HG03575 (cell line): ENCODE data around the gene TRPV5.

ENCODE experiments used
- ATAC-seq: cut with Tn5 transposase; IDR thresholded peaks from one replicate; pipeline ENCODE4 v1.9.1; 2021; ENCODE audit not compliant: unreplicated experiment, insufficient number of reproducible peaks, low FRiP score; ENCODE audit errors: extremely low read depth

Gene TRPV5

GRCh38 chr7:142865766-142866165, 67.8 kb downstream of the TRPV5 start:
- no peak for ATAC-seq

DNA sequence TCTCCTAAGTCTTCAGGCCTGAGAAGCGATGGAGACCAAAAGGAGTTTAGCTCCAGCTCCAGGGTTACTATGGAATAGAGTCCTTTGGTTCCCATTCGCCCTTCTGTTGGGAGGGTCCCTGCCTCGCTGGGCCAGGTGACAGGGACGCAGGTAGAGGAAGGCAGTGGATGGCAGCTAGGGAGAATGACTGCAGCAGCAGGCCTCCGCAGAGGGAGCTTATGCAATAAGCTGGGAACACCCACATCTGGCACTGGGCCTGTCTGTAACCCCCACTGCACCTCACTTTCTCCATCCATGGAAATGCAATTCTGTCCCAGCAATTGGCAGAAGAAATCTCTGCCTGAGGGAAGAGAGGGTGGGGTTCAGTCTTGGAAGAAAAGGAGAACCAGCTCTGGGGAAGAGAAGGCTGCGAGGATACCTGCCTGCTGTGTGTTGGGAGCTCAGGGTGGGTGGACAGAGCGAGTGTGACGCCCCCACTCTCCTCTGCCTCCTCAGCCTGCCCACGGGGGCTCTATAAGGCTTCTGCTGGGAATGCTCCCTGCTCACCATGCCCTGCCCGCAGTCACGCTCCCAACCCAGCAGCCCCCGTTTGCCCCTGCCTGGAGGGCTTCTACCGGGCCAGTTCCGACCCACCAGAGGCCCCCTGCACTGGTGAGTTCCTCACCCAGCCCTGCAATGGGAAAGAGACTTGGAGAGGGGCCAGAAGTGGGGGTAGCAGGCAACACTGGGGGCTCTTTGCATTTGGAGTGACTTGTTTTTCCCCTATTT, 68.4 kb downstream of the TRPV5 start:
- ATAC-seq: no peak

DNA sequence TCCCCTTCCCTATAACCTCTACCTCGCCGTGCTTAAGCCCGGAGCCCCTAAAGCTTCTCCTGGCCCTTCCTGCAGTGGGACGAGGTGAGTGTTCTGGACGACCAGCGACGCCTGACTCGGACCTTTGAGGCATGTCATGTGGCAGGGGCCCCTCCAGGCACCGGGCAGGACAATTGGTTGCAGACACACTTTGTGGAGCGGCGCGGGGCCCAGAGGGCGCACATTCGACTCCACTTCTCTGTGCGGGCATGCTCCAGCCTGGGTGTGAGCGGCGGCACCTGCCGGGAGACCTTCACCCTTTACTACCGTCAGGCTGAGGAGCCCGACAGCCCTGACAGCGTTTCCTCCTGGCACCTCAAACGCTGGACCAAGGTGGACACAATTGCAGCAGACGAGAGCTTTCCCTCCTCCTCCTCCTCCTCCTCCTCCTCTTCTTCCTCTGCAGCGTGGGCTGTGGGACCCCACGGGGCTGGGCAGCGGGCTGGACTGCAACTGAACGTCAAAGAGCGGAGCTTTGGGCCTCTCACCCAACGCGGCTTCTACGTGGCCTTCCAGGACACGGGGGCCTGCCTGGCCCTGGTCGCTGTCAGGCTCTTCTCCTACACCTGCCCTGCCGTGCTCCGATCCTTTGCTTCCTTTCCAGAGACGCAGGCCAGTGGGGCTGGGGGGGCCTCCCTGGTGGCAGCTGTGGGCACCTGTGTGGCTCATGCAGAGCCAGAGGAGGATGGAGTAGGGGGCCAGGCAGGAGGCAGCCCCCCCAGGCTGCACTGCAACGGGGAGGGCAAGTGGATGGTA, 69.5 kb downstream of the TRPV5 start:
- ATAC-seq: no peak

DNA sequence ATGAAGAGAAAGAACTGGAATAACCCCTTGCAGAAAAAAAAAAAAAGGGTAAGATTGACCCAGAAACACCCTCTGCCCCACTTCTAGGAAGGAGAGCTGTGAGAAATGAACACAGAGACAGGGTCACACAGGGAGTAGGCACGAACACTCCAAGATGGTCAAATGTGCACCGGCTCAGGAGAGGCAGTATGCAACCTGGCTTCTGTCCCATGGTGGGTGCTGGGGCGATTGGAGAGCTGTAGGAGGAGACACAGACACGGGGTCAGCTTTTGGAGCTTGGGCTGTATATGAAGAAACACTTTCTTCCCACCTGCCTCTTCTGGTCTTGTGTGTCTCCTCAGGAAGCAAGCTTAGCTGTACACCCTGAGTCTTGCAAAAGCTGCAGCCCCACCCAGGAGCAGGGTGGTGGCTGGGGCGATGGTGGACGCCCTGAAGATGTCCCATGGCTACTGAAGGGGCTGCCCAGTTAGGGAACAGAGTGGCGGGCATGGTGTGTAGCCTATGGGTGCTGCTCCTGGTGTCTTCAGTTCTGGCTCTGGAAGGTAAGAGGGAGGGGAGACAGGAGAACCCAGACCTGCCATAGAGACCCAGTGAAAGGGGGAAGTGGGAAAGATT, 70.7 kb downstream of the TRPV5 start:
- no peak for ATAC-seq

GRCh38 chr7:142862351-142862750, 71.2 kb downstream of the TRPV5 start:
- no peak for ATAC-seq

DNA sequence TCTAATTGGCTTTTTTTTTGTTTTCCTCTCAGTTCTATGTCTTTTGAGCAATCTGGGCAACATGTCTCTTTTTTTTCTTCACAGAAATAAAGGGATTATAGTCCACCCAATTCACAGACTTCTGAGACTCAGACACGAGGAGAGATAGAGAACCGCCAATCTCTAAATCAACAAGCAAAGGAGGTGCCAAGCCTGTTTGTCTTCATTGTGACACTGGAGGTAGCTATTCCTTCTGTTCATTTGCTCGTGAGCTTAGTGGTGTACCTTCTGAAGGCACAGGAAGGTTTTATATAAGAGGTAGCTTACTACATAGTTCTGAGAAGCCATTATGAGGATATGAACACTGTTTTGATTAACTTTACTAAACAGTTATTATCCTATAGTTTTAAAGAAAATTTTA, 72.6 kb downstream of the TRPV5 start:
- no peak for ATAC-seq

- ATAC-seq: no peak
Measured at GRCh38 chr7:142859829-142860228, 73.7 kb downstream of the TRPV5 start.

- ATAC-seq: no peak
Measured at GRCh38 chr7:142859411-142859810, 74.1 kb downstream of the TRPV5 start.
